Mucosa of descending colon (tissue), 3 donors: Measurements from ENCODE around the gene IFI27. TPM values are rescaled to one million over a fixed set of nuclear protein-coding genes. Genes with fewer than 3 reads are reported as not detected.

Experiments used
- ATAC-seq: fragments of 200-7000 bp; cut with Tn5 transposase; one replicate; pipeline ENCODE4 v1.9.1; 2020; ENCODE audit warnings: mild to moderate bottlenecking, moderate library complexity
- DNase-seq, 3 donors: peaks; one replicate each; pipeline ENCODE4 v3.0.0-alpha.2; 2020
- H3K36me3 ChIP-seq: fragments of 200-600 bp; one replicate; pipeline ENCODE4 v1.8.0; 2021; ENCODE audit warnings: low read depth, mild to moderate bottlenecking
- H3K4me1 ChIP-seq: fragments of 200-600 bp; one replicate; pipeline ENCODE4 v1.8.0; 2021; ENCODE audit warnings: low read depth, mild to moderate bottlenecking
- H3K4me3 ChIP-seq: fragments of 200-600 bp; one replicate; pipeline ENCODE4 v1.8.0; 2021; ENCODE audit warnings: mild to moderate bottlenecking
- H3K9me3 ChIP-seq: fragments of 200-600 bp; one replicate; pipeline ENCODE4 v1.8.0; 2021; ENCODE audit warnings: mild to moderate bottlenecking
- CTCF ChIP-seq: fragments of 200-600 bp; IDR thresholded peaks from one replicate; pipeline ENCODE4 v1.8.0; 2022; ENCODE audit warnings: antibody characterized with exemption, mild to moderate bottlenecking
- intact Hi-C, 2 donors: fragments of 100-400 bp; cut with DNase I in 1 of 2; cut with micrococcal nuclease in 1 of 2; formaldehyde crosslinking; loops; one replicate each; pipeline versions ENCODE4 v1.11.0 to v1.11.1; 2022; cut with DNase I, micrococcal nuclease
- total RNA-seq, 3 donors: library from RNA; stranded (reverse); fragmentation: NEBNext Ultra II Directional in 2 of 3; extraction: Animal tissue kit (Norgen Biotek cat#: 25700) in 2 of 3; gene quantifications; one replicate each; pipeline versions ENCODE4 v1.2.1 to v1.2.4, GENCODE V29; 2021 to 2023
- donor health status: DM: no; HTN: no; CAD: no; lungs with moderate emphysema.
- donor health status: DM: no; HTN: no; CAD: no.
- donor health status: DM: no; HTN: yes; CAD: no.

The IFI27 gene
- total RNA-seq, 3 donors from 2014 or later: 427 to 1,655 (median 710) TPM

- H3K36me3 ChIP-seq: no peaks in the 10 kb centered on the region
- DNase-seq (no peak), ATAC-seq (no peak)
- intact Hi-C loops: no loop called here
- no peak for TF ChIP-seq CTCF
- no peaks in the 10 kb centered on the region for H3K9me3 ChIP-seq
- no peaks in the 10 kb centered on the region for H3K4me1 ChIP-seq
- H3K4me3 ChIP-seq: no peak overlapping the region
Observed at GRCh38 chr14:94164685-94165431, 54.3 kb downstream of the IFI27 start.

- ATAC-seq: no peak
- TF ChIP-seq CTCF: no peak
- no peaks in the 10 kb centered on the region for H3K4me1 ChIP-seq
- no peak overlapping the region for H3K4me3 ChIP-seq
- no peak for DNase-seq
- intact Hi-C loops: no loop called here
- H3K9me3 ChIP-seq: no peaks in the 10 kb centered on the region
- H3K36me3 ChIP-seq: no peaks in the 10 kb centered on the region
Observed at GRCh38 chr14:94165744-94166143, 55.2 kb downstream of the IFI27 start.

Other genes with a start within 250 kb of the IFI27 start
- gene FAM181A, start 183.4 kb upstream of the IFI27 start, total RNA-seq: not detected
- gene ASB2, start 134.2 kb upstream of the IFI27 start, total RNA-seq: 10 to 100 TPM in 1 of 3 donors, 1 to 10 TPM in 2; 5.2 to 89.1 (median 8.8) TPM
- not detected for gene CCDC197, start 113.4 kb upstream of the IFI27 start, total RNA-seq
- 1 to 10 TPM; 1.3 to 3.5 (median 1.4) TPM for gene OTUB2, start 84.4 kb upstream of the IFI27 start, total RNA-seq
- 100 to 1,000 TPM in 2 of 3 donors, 10 to 100 TPM in 1; 90.6 to 197 (median 107) TPM for gene DDX24, start 29.5 kb upstream of the IFI27 start, total RNA-seq
- 10 to 100 TPM; 19.9 to 29.9 (median 20.6) TPM for gene IFI27L1, start 29.4 kb upstream of the IFI27 start, total RNA-seq
- 10 to 100 TPM; 22.4 to 25.5 (median 24.3) TPM for gene IFI27L2, start 18.9 kb downstream of the IFI27 start, total RNA-seq
- gene PPP4R4, start 63.6 kb downstream of the IFI27 start, total RNA-seq: under 1 TPM in 1 of 3 donors, not detected in 2; 0.13 TPM
- gene SERPINA10, start 182.5 kb downstream of the IFI27 start, total RNA-seq: under 1 TPM; 0.09 to 0.34 (median 0.20) TPM
- gene SERPINA6, start 212.6 kb downstream of the IFI27 start, total RNA-seq: 1 to 10 TPM in 2 of 3 donors, under 1 TPM in 1; 0.44 to 4.7 (median 2.0) TPM